Measurements from ENCODE around the gene BRWD1. TPM values are rescaled to one million over a fixed set of nuclear protein-coding genes. Genes with fewer than 3 reads are reported as not detected.

The BRWD1 gene
- 19.2 and 19.7 TPM in 2 replicates for total RNA-seq

DNA sequence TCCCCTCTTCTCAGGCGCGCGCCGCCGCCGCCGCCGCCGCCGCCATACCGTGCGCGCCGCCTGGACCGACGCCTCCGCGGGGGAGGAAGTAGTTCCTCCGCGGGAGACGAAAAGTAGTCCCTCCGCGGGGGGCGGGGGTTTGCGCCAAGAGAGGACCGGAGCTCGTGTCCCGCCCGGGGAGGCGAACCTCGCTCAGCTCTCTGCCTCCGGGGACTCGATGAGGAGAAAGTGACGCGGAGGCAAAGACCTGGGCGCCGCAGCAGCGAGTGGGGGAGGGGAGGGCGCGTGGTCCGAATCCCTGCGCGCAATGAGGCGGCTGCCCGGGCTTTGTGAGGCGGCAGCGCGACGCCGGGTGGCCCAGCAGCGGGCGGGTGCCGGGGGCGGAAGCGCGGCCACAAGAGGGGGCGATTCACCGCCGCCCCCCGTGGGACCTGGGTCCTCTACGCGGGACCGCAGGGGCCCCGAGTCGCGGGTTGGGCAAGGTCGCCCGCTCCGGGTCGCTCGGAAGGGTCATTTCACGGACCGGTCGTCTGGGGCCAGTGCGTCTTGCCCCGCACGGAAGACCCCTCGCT, at the start of gene BRWD1:
BRWD1 (minus strand) TSS at position 62 of the 572 bp plus-strand sequence. CDS start 141 bp downstream, outside the sequence.

DNA sequence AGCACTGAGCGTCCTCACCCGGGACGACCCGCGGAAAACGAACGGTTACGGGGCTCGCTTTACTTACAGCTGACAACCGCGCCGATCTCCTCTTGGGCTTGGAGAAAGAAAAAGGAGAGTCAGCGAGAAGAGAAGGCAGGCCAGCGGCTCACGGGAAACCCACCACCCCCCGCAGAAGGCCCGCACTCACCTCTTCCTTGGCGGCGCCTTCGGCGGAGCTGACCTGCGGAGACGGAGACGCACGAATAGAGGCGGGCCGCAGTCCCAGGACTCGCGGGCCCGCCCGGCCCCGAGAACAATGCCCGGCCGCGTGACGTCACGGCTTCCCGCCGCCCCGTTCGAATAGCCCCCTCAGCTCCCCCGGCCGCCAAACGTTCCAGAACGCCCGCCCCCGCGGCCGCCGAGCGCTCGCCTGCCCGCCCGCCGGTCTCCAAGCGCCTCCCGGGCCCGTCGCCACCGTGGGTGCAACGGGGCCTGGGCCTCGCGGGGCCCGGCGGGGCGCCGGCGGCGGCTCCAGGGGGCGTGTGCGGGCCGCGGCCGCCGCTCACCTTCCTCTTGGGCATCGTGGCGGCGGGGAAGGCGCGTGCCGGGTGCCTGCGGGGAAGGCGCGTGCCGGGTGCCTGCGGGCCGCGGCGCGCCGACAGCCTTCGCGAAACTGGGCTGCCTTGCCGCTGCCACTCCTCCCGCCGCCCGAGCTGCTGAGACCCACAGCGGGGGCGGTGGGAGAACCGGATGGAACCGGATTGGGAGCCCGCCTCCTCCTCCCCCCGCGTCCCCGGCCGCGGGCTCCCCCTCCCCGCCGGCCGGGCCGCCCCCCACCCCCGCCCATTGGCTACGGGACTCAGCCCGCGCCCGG, 35.2 kb upstream of the BRWD1 start, which contains the start of gene HMGN1:
HMGN1 (minus strand) TSS at position 734 of the 856 bp plus-strand sequence; CDS start at position 563, 171 bp downstream.

DNA sequence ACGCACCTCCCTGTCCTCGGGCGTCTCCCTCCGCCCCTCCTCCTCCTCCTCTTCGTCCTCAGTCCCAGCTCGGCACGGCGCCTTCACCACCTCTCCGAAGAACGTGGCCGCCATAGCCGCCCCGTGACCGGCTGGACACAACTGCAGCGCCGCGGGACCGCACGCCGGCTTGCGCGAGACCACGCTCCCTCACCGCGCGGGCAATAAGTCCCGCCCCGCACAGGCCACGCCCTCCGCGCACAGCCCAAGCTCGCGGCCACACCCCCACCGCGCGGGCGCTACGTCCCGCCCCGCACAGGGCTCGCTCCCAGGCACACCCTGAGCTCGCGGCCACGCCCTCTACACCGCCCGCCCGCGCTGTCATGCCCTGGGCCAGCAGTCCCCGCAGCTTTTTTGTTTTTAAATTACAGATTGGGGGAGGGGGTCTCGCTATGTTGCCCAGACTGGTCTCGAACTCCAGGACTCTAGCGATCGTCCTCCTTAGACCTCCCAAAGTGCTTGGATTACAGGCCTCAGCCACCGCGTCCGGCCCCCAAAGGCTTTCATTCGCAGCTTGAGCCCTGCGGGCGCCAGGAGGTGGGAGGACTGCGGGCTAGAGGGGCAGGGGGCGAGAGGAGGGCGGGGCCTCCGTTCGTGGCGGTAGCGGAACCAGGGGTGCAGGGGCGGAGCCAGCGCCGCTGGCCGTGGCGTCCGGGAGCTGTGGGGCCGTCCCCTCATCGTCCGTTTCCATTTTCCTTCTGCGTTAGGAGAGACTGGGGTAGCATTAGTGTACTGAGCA, 130.0 kb downstream of the BRWD1 start, which contains the start of gene PSMG1:
PSMG1 (minus strand) TSS at position 180 of the 778 bp plus-strand sequence; CDS start at position 114, 66 bp downstream.

Other genes starting within 250 kb of the BRWD1 start
- 28.5 and 44.6 TPM in 2 replicates for gene PSMG1, start 130.2 kb downstream of the BRWD1 start, total RNA-seq
- 116 and 130 TPM in 2 replicates for gene HMGN1, start 35.5 kb upstream of the BRWD1 start, total RNA-seq
- 0.37 and 1.4 TPM in 2 replicates for gene LCA5L, start 132.1 kb upstream of the BRWD1 start, total RNA-seq
- 2.7 and 6.1 TPM in 2 replicates for gene SH3BGR, start 138.3 kb upstream of the BRWD1 start, total RNA-seq

Data from cardiac ventricle fibroblast (primary cell).